GM12892 (cell line): ENCODE results near the gene MMP20.

ENCODE experiments used
- POLR2A ChIP-seq: IDR thresholded peaks from 2 replicates; pipeline ENCODE4 v1.6.1; 2011; ENCODE audit warnings: low read depth, low read length, control low read depth
- POLR2AphosphoS5 ChIP-seq: IDR thresholded peaks from 2 replicates; pipeline ENCODE4 v1.6.1; 2011; ENCODE audit warnings: low read depth, low read length, control low read depth
- TAF1 ChIP-seq: IDR thresholded peaks from 2 replicates; pipeline ENCODE4 v1.6.1; 2011; ENCODE audit warnings: low read depth, mild to moderate bottlenecking, control low read depth, low read length, borderline replicate concordance

DNA sequence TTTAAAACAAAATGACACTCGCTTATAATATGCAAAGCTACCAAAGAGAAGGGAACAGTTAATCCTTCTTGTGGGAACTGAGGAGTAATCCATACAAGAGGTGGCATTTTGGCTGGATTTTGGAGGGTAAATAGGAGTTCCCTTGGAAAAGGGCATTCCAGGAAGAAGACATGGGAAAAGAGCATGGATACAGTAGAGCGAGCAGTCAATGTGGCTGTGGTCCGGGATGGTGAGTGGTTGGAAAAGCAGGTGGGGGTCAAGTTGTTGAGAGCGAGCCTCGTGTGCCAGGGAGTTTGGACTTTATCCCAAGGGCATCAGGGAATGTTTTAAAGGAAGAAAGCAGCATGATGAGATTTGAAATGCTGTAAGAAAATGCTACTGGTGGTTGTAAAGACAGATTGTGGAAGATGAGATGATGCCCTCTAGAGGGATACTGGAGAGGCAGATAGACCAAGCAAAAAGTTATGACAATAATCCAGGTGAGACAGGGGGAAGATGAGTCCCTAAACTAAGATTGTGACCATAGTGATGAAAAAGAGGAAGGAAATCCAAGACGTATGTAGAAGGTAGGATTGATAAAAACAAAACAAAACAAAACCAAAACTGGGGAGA is 90.8 kb downstream of the MMP20 start:
- TF ChIP-seq POLR2A (no peak), TAF1 (no peak), POLR2AphosphoS5 (no peak)
